ENCODE results near the gene BPHL.
"Not testable (repeated sequence)": the region's sequence is repeated elsewhere in the genome, so short reads cannot be mapped to it uniquely, and the experiment has no call there.

Gene BPHL

DNA sequence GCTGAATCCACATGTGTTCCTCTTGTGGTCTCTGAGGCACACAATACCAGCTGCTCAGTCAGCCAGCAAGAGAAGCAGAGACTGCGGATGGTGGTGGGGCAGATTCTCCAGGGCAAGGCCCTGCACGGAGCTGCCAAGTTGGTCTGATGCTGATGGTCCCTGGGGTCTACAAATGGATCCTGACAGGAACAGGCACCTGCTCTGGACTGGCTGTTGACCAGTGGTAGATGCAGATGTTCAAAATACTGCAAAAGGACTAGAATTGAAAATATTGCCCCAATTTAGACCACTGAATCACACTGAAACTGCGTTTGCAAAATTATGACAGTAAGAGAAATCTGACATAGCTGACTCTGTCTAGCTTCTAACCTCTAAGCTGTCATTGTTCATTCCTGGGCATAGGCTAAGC is 68.5 kb downstream of the BPHL start:
- no peak for DNase-seq

DNA sequence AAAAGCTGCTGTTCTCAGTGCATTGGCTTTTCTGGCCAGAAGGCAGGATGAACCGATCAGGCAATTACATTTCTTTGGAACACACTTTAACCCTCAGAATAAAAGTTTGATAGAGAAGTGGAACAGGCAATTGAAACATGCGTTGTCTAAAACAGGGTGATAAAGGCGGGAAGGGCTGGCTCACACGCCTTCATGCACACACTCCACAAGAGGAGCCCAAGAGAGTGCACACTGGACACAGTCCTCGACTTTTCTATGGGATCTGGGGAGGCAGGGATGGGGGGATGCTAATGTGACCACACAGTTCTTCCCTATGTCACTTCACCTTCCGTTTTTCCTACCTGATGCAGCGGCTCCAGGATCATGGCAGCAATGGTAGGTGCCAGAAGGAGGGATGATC is 69.8 kb downstream of the BPHL start:
- DNase-seq = no peak

DNA sequence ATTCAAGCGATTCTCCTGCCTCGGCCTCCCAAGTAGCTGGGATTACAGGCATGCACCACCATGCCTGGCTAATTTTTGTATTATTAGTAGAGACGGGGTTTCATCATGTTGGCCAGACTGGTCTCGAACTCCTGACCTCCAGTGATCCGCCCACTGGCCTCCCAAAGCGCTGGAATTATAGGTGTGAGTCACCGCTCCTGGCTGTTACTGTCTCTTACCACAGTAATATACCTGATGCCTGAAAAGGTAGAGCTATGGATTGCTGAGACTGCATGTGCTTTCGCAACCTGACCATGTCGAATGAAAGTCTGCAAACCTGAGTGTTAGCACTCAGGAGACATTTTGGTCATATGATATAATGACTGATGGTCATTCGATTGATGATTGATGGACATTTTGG is 70.7 kb downstream of the BPHL start:
- DNase-seq = not testable (repeated sequence)

DNA sequence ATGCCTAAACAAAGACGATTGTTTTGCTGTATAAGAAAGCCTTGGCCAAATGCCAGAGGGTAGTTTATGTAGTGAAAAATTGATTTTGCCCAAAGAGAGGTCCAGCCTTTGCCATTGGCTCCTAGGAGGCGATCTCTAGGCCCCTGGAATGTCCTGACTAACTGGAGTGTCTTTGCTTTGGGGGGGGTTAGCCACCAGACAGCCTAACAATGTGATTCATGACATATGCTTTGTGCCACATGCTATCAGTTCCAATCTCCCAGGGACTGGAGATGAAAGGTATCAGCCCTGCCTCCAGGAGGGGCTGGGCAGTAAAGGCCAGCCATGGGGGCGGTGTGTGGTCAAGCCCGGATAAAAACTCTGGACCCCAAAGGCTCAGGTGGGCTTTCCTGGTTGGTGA is 71.5 kb downstream of the BPHL start:
- no peak for DNase-seq

DNA sequence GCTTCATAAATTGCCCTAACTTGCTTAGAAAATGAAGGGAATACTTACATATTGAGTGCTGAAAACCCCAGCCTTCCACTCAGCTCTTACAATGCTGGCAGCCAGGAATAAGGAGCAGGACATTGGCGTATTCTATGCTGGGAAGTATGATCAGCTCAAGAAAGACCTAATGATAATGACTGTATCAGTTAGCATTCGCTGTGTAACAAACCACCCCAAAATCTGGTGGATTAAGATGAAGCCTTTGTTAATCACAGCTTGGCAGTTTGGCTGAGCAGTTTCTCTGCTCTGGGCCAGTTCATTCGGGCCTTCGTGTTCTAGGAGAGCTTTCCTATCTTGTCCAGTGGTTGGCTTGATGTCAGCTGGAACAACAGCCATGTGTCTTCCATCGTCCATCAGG is 72.3 kb downstream of the BPHL start:
- DNase-seq = no peak

DNA sequence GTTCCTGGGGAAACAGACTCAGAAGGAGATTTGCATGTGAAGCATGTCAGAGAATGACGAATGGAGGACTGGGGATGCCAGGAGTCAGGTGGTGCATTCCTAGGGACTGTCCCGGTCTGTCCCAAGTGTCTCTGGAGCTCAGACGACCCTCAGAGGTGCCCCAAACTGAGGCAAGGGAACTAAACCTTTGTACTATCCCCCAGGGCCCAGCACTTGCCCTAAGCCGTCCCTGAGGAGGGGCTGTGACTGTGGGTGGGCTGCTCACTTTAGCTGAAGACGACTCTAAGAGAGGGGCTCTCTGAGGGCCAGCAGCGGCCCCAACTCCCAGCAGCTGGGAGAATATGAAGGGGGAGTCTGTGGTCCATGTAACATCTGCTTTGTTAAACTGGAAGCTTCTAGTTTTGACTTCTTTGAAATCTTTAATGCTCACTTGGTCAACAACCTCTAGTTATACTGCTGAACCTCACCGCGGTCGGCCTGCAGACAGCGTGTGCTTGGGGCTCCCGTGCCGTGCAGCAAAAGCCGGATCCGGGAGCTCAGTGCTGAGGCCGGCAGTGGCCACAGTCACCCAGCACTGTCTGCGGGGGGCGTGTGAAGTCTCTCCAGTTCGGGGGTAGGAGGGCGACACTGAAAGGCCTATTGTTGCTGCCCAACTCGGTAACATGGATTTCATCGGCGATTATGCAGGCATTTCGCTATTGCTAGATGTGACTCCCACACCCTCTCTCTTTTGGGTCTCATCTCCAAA is 74.8 kb downstream of the BPHL start:
- no peak for DNase-seq

DNA sequence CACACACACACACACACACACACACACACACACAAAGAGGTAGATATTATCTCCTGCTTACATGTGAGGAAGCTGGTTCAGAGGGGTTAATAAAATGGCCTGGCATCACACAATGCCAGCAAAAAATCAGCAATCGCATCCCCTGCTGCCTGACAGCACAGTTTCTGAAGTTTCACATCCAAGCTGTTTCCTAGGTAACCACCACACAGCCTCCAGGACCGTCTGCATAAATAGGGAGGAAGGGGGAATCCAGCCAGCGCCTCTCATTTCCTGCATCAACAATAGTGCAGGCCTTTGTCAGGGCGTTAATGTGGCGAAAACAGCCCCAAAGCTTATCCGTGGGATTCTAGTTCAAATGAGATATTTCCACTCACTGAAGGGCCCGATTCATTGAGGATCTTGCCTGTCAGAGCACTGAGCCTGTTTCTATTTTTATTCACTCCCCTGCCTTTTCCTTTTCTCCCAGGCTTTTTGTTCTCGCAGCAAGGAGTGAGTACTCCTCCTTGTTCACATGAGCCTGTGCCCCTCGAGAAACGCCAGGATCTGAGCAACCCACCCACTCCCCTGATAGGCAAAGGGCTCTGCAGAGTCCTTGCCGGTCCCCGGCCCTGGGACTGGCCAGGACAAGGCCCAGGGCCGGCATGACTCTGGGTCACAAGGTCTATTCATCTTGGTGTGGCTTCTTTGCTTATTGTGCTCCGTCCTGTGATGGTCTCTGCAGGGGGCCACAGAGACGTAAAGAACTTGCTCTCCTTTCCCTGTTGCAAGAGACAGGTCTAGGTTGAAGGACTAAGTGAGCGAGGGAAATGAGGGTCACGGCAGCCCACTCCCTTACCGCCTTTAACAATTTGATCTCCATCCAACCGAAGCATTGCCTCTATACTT is 76.3 kb downstream of the BPHL start:
- DNase-seq = no peak

DNA sequence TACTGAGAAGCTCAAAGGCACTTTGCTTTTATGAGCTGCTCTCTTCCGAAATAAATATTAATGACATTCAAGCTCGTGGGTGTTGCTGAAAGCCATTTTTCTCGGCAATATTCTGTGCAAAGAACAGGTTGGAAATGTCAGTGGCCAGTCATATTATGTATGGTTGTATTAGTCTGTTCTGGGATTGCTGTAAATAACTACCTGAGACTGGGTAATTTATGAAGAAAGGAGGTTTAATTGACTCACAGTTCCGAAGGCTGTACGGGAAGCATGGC is 76.8 kb downstream of the BPHL start:
- no peak for DNase-seq

DNA sequence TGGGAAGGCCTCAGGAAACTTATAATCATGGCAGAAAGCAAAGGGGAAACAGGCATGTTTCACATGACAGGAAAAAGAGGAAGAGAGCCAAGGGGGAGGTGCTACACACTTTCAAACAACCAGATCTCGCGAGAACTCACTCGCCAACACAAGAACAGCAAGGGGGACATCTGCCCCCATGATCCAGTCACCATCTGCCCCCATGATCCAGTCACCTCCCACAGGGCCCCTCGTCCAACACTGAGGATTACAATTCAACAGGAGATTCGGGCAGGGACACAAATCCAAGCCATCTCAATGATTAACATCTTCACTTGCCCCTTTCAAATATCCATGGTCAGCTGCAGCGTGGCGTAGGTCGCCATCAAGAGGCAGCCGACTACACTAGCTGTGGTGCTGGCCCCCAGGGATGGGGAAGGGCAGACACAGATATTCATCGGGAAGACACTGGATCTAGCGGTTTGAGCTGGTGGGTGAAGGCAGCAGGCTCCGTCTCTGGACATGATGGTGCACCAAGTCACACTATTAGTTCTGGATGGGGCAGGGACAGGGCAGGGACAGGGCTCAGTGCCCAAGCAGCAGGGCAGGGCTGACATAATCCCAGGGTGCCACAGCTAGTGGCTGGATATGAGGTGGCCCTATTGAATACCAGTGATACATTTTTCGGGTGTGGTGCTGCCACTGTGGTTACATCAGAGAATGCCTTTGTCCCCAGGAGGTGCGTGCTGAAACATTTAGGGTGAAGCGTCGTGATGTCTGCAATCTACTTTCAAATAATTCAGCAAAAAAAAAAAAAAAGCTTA is 77.4 kb downstream of the BPHL start:
- no peak for DNase-seq

DNA sequence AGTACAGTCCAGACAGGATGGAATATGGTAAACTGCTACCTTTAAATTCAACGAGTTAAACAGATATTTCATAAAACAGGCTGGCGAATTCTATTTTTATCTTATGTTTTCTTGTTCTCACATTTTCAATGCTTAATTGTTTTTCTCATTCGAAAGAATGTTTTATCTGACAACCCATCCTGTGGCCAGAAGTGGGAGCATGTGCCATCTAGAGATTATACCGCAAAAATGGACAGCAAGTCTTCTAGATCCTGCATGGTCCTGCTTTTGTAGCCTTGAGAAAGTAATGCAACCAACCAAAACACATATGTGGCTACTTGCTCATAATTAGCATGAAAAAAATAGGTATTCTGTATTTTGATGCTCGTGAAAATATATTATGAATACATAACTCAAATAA is 78.3 kb downstream of the BPHL start:
- no peak for DNase-seq

DNA sequence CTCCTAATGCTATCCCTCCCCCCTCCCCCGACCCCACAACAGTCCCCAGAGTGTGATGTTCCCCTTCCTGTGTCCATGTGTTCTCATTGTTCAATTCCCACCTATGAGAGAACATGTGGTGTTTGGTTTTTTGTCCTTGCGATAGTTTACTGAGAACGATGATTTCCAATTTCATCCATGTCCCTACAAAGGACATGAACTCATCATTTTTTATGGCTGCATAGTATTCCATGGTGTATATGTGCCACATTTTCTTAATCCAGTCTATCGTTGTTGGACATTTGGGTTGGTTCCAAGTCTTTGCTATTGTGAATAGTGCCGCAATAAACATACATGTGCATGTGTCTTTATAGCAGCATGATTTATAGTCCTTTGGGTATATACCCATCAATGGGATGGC is 79.2 kb downstream of the BPHL start:
- DNase-seq = not testable (repeated sequence)

DNA sequence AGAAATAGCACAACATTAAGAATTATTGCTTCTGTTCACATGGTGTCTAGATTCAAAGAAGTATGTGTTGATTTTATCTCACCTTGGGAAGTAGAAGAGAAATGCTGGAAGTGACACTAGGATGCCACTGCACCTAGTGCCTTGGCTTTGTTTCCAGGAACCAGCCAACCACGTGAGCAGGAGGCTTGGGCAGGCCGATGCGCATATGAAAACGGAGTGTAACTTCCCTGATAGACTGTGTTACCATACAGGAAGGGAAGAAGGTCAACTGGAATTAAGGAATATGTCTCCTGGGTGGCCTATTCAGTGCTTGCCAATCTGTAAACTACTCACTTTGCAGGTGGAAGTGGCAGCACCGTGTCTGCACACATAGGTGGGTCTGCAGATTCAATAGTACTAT is 80.9 kb downstream of the BPHL start:
- DNase-seq = no peak

DNA sequence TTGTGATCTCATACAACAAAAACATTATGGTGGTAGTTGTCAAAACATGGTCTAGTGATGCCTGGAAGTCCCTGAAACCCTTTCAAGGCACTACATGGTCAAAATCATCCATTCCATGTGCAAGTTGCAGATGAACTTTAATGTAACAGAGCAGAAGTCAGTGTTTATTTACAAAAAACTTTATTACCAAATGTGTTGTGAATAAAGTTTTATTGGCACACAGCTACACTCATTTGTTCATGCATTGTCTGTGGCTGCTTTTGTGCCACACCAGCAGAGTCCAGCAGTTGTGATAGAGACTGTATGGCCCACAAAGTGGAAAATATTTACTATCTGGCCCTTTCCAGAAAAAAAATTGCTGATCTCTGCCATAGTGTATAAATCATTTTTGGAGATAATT is 82.2 kb downstream of the BPHL start:
- DNase-seq = no peak

DNA sequence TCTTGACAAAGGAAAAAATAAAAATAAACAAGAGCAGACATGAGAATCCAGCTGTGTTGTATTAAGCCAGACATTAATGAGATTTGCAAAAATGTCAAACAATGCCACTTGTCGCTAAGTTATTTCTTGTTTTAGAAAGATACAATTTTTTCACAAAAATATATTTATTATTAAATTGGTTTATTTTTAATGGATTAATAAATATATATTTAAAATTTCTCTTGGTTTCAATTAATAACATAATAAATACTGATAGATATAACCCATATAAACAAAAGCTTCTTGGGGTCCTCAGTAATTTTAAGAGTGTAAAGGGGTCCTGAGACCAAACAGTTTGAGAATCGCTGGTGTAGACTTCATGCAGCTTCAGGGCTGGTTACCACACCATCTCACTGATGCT is 82.9 kb downstream of the BPHL start:
- no peak for DNase-seq
